ENCODE results near the gene ERVFRD-1.
A peak's percentile ranks its signal among the peaks of the same experiment; 100 is the strongest.
"Not testable (repeated sequence)": the region's sequence is repeated elsewhere in the genome, so short reads cannot be mapped to it uniquely, and the experiment has no call there.

ERVFRD-1 gene

GRCh38 chr6:11089695-11090094 is 21.8 kb downstream of the ERVFRD-1 start:
- no peak for DNase-seq (ENCODE audit: low read depth)
- TF ChIP-seq CTCF (IDR thresholded peaks at IDR 0.05; ENCODE audit: low read length, missing control alignments): no peak
- no peak overlapping the region for H3K4me3 ChIP-seq (replicated peaks; ENCODE audit: low read depth, low read length)

GRCh38 chr6:11087141-11087812 is 24.2 kb downstream of the ERVFRD-1 start:
- DNase-seq (ENCODE audit: low read depth); H3K4me3 ChIP-seq (replicated peaks; ENCODE audit: low read depth, low read length): not testable (repeated sequence)

GRCh38 chr6:11085758-11086435 is 25.6 kb downstream of the ERVFRD-1 start:
- no peak overlapping the region for H3K4me3 ChIP-seq (replicated peaks; ENCODE audit: low read depth, low read length)
- TF ChIP-seq CTCF (IDR thresholded peaks at IDR 0.05; ENCODE audit: low read length, missing control alignments): no peak
- DNase-seq (ENCODE audit: low read depth): peak; percentile 73

GRCh38 chr6:11083956-11084355 is 27.6 kb downstream of the ERVFRD-1 start:
- no peak for TF ChIP-seq CTCF (IDR thresholded peaks at IDR 0.05; ENCODE audit: low read length, missing control alignments)
- H3K4me3 ChIP-seq (replicated peaks; ENCODE audit: low read depth, low read length): no peak overlapping the region
- no peak for DNase-seq (ENCODE audit: low read depth)

GRCh38 chr6:11083491-11083890 is 28.0 kb downstream of the ERVFRD-1 start:
- H3K4me3 ChIP-seq (replicated peaks; ENCODE audit: low read depth, low read length): no peak overlapping the region
- peak; percentile 52 for DNase-seq (ENCODE audit: low read depth)
- no peak for TF ChIP-seq CTCF (IDR thresholded peaks at IDR 0.05; ENCODE audit: low read length, missing control alignments)

GRCh38 chr6:11080296-11080695 is 31.2 kb downstream of the ERVFRD-1 start:
- no peak for TF ChIP-seq CTCF (IDR thresholded peaks at IDR 0.05; ENCODE audit: low read length, missing control alignments)
- no peak overlapping the region for H3K4me3 ChIP-seq (replicated peaks; ENCODE audit: low read depth, low read length)
- DNase-seq (ENCODE audit: low read depth): no peak

- TF ChIP-seq CTCF (IDR thresholded peaks at IDR 0.05; ENCODE audit: low read length, missing control alignments): no peak
- no peak for DNase-seq (ENCODE audit: low read depth)
- no peak overlapping the region for H3K4me3 ChIP-seq (replicated peaks; ENCODE audit: low read depth, low read length)
These were observed 33.3 kb downstream of the ERVFRD-1 start for GRCh38 chr6:11078266-11078665.
